Neural progenitor cell (in vitro differentiated cells): ENCODE results near the gene ELF1. TPM values are rescaled to one million over a fixed set of nuclear protein-coding genes. Genes with fewer than 3 reads are reported as not detected.
"Not testable (repeated sequence)": the region's sequence is repeated elsewhere in the genome, so short reads cannot be mapped to it uniquely, and the experiment has no call there.

Source experiments
- DNase-seq: peaks from one replicate; pipeline ENCODE4 v3.0.0-alpha.2; 2016; ENCODE audit warnings: low spot score
- H2AFZ ChIP-seq: fragments of 200-600 bp; sonication (generic); replicated peaks from 2 replicates; pipeline ENCODE4 v1.6.1; 2016; ENCODE audit warnings: antibody characterized with exemption
- H3F3A ChIP-seq: fragments of 200-600 bp; sonication (generic); 2 replicates; pipeline ENCODE4 v1.6.1; 2016; ENCODE audit warnings: antibody characterized with exemption, low read depth
- H3K27ac ChIP-seq: fragments of 200-600 bp; sonication (generic); 2 replicates; pipeline ENCODE4 v1.5.1; 2016; ENCODE audit warnings: mild to moderate bottlenecking
- H3K27me3 ChIP-seq: fragments of 200-600 bp; sonication (generic); 2 replicates; pipeline ENCODE4 v1.6.1; 2016; ENCODE audit warnings: mild to moderate bottlenecking, moderate library complexity
- H3K36me3 ChIP-seq: fragments of 200-600 bp; sonication (generic); 2 replicates; pipeline ENCODE4 v1.5.1; 2016
- H3K4me1 ChIP-seq: fragments of 200-600 bp; sonication (generic); 2 replicates; pipeline ENCODE4 v1.6.1; 2016; ENCODE audit warnings: mixed run types
- H3K4me2 ChIP-seq: fragments of 200-600 bp; sonication (generic); 2 replicates; pipeline ENCODE4 v1.6.1; 2016
- H3K4me3 ChIP-seq: fragments of 200-600 bp; sonication (generic); 2 replicates; pipeline ENCODE4 v1.5.1; 2016
- H3K79me2 ChIP-seq: fragments of 200-600 bp; sonication (generic); 2 replicates; pipeline ENCODE4 v1.6.1; 2016; ENCODE audit warnings: low read depth
- H3K9ac ChIP-seq: fragments of 200-600 bp; sonication (generic); 2 replicates; pipeline ENCODE4 v1.6.1; 2016
- H3K9me3 ChIP-seq: fragments of 200-600 bp; sonication (generic); 2 replicates; pipeline ENCODE4 v1.5.1; 2016; ENCODE audit warnings: low read depth
- H4K20me1 ChIP-seq: fragments of 200-600 bp; sonication (generic); 2 replicates; pipeline ENCODE4 v1.6.1; 2016; ENCODE audit warnings: low read depth
- H3K27ac Mint-ChIP-seq: 3 replicates; pipeline ENCODE4 v1.8.0; 2021; ENCODE audit warnings: mixed read lengths
- H3K27me3 Mint-ChIP-seq: 2 replicates; pipeline ENCODE4 v1.8.0; 2022; ENCODE audit warnings: low read depth, mild to moderate bottlenecking, inconsistent platforms, moderate library complexity, mixed read lengths; ENCODE audit not compliant: insufficient read depth
- H3K36me3 Mint-ChIP-seq: 3 replicates; pipeline ENCODE4 v1.8.0; 2021; ENCODE audit warnings: mixed read lengths
- H3K4me1 Mint-ChIP-seq: 3 replicates; pipeline ENCODE4 v1.8.0; 2021; ENCODE audit warnings: mixed read lengths
- H3K4me3 Mint-ChIP-seq: 3 replicates; pipeline ENCODE4 v1.8.0; 2021; ENCODE audit warnings: mild to moderate bottlenecking, moderate library complexity, mixed read lengths
- H3K9me3 Mint-ChIP-seq: 3 replicates; pipeline ENCODE4 v1.8.0; 2020; ENCODE audit warnings: mixed read lengths
- CTCF ChIP-seq: fragments of 200-600 bp; sonication (generic); IDR thresholded peaks from 2 replicates; pipeline ENCODE4 v1.5.1; 2017; ENCODE audit warnings: antibody characterized with exemption, mild to moderate bottlenecking
- EZH2 ChIP-seq: fragments of 200-600 bp; sonication (generic); IDR thresholded peaks from 2 replicates; pipeline ENCODE4 v1.6.1; 2017; ENCODE audit warnings: antibody characterized with exemption, mild to moderate bottlenecking, moderate library complexity
- EZH2phosphoT487 ChIP-seq: fragments of 200-600 bp; sonication (generic); IDR thresholded peaks from 2 replicates; pipeline ENCODE4 v1.6.1; 2017; ENCODE audit warnings: antibody characterized with exemption
- total RNA-seq: library from RNA; depleted of rRNA; stranded (reverse); fragments of >200 nt; gene quantifications from 2 replicates; pipeline ENCODE4 v1.2.3, GENCODE V29; 2015; ENCODE audit warnings: low replicate concordance

The ELF1 gene
- total RNA-seq, 1 donor from 2014 or later = 9.3 TPM

- Histone ChIP-seq H3K79me2 (no peaks in the 10 kb centered on the region), H3K36me3 (no peaks in the 10 kb centered on the region), H3K4me3 (no peak overlapping the region), H2AFZ (no peak overlapping the region), H3F3A (no peaks in the 10 kb centered on the region), H3K9ac (no peak overlapping the region), H3K4me2 (no peak overlapping the region), H3K9me3 (peaks cover 4% of the 10 kb centered on the region), H4K20me1 (no peaks in the 10 kb centered on the region), H3K4me1 (no peaks in the 10 kb centered on the region), H3K27me3 (no peaks in the 10 kb centered on the region), H3K27ac (no peak overlapping the region)
- Mint-ChIP-seq H3K36me3 (peaks cover 22% of the 10 kb centered on the region), H3K9me3 (peaks cover 44% of the 10 kb centered on the region), H3K4me1 (no peaks in the 10 kb centered on the region), H3K27me3 (peaks cover 2% of the 10 kb centered on the region), H3K27ac (no peak overlapping the region), H3K4me3 (no peak overlapping the region)
- DNase-seq = no peak
- TF ChIP-seq EZH2 = no peak
Measured at GRCh38 chr13:41049480-41050440, 30.6 kb upstream of the ELF1 start.

- peaks cover 22% of the 10 kb centered on the region for H3K36me3 Mint-ChIP-seq
- no peak overlapping the region for H3K27ac ChIP-seq
- H3K9ac ChIP-seq = no peak overlapping the region
- H3K9me3 Mint-ChIP-seq = peaks cover 53% of the 10 kb centered on the region
- TF ChIP-seq EZH2phosphoT487 (no peak), CTCF (no peak), EZH2 (no peak)
- no peak overlapping the region for H3K27ac Mint-ChIP-seq
- H2AFZ ChIP-seq = no peak overlapping the region
- H3K4me3 ChIP-seq = no peak overlapping the region
- no peak overlapping the region for H3K4me3 Mint-ChIP-seq
- H3K4me2 ChIP-seq = no peak overlapping the region
- DNase-seq = no peak
- no peaks in the 10 kb centered on the region for H3K4me1 Mint-ChIP-seq
- no peaks in the 10 kb centered on the region for H3K4me1 ChIP-seq
- peaks cover 4% of the 10 kb centered on the region for H3K9me3 ChIP-seq
- no peaks in the 10 kb centered on the region for H4K20me1 ChIP-seq
- H3K79me2 ChIP-seq = no peaks in the 10 kb centered on the region
- H3F3A ChIP-seq = no peaks in the 10 kb centered on the region
- H3K27me3 Mint-ChIP-seq = peaks cover 2% of the 10 kb centered on the region
- H3K27me3 ChIP-seq = no peaks in the 10 kb centered on the region
- H3K36me3 ChIP-seq = no peaks in the 10 kb centered on the region
Measured at GRCh38 chr13:41048640-41049039, 29.5 kb upstream of the ELF1 start.

GRCh38 chr13:41042419-41042818 lies 23.3 kb upstream of the ELF1 start:
- H3K27me3 Mint-ChIP-seq, H2AFZ ChIP-seq, H3K4me3 ChIP-seq, H3K4me1 ChIP-seq, H3K9me3 ChIP-seq, H3K4me1 Mint-ChIP-seq, H3K4me2 ChIP-seq, DNase-seq, H3K36me3 Mint-ChIP-seq, H3K27ac Mint-ChIP-seq, H3K36me3 ChIP-seq, H3F3A ChIP-seq, H3K27me3 ChIP-seq, H3K79me2 ChIP-seq, H3K4me3 Mint-ChIP-seq, H3K27ac ChIP-seq, H4K20me1 ChIP-seq, H3K9ac ChIP-seq: not testable (repeated sequence)
- peaks cover 50% of the 10 kb centered on the region for H3K9me3 Mint-ChIP-seq

- no peak overlapping the region for H3K27ac ChIP-seq
- no peaks in the 10 kb centered on the region for H3K4me1 ChIP-seq
- H3K4me3 Mint-ChIP-seq = no peak overlapping the region
- no peak overlapping the region for H3K4me3 ChIP-seq
- no peak overlapping the region for H3K9ac ChIP-seq
- H3K4me1 Mint-ChIP-seq = no peaks in the 10 kb centered on the region
- H3K36me3 ChIP-seq = no peaks in the 10 kb centered on the region
- no peaks in the 10 kb centered on the region for H3F3A ChIP-seq
- H2AFZ ChIP-seq = no peak overlapping the region
- peaks cover 35% of the 10 kb centered on the region for H3K9me3 Mint-ChIP-seq
- H3K9me3 ChIP-seq = no peaks in the 10 kb centered on the region
- H3K79me2 ChIP-seq = no peaks in the 10 kb centered on the region
- TF ChIP-seq CTCF = no peak
- no peaks in the 10 kb centered on the region for H3K27me3 Mint-ChIP-seq
- no peaks in the 10 kb centered on the region for H3K36me3 Mint-ChIP-seq
- H3K27ac Mint-ChIP-seq = no peak overlapping the region
- H3K4me2 ChIP-seq = no peak overlapping the region
- DNase-seq = no peak
- H3K27me3 ChIP-seq = no peaks in the 10 kb centered on the region
- H4K20me1 ChIP-seq = no peaks in the 10 kb centered on the region
Measured at GRCh38 chr13:41040584-41041334, 21.6 kb upstream of the ELF1 start.
